ENCODE measurements around the gene DPP6. TPM values are rescaled to one million over a fixed set of nuclear protein-coding genes. Genes with fewer than 3 reads are reported as not detected.

The DPP6 gene
- total RNA-seq, 1 donor from 2014 or later, result 1.4 TPM

DNA sequence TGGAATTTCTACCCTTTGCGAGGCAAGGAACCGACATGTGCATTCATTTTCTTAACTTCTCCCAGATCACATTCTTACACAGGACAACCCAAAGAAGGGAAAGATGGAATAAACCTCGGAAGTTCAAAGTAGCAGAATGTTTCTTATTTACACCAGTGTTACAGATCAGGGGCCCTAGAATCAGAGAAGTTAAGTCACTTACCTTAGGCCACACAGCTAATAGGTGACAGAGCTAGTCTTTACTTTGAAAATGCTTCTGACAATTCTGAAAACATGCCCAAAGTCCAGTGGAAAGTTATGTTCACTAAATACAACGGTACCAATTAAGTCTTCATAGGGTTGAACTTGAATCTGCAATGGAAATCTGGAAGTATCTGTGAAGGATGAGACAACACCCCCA is 437.7 kb downstream of the DPP6 start:
- H3K9me3 Mint-ChIP-seq (ENCODE audit: unreplicated experiment), result no peaks in the 10 kb centered on the region
- H3K36me3 Mint-ChIP-seq (ENCODE audit: low read depth, unreplicated experiment), result no peaks in the 10 kb centered on the region
- H3K27ac Mint-ChIP-seq (ENCODE audit: unreplicated experiment), result no peak overlapping the region
- H3K4me3 Mint-ChIP-seq (ENCODE audit: unreplicated experiment), result no peak overlapping the region
- H3K4me1 Mint-ChIP-seq (ENCODE audit: unreplicated experiment), result no peaks in the 10 kb centered on the region
- no peak for DNase-seq (ENCODE audit: low spot score)
- no peak for TF ChIP-seq CTCF (IDR thresholded peaks at IDR 0.05; ENCODE audit: unreplicated experiment)
- H3K27me3 Mint-ChIP-seq (ENCODE audit: unreplicated experiment), result peaks cover 2% of the 10 kb centered on the region

DNA sequence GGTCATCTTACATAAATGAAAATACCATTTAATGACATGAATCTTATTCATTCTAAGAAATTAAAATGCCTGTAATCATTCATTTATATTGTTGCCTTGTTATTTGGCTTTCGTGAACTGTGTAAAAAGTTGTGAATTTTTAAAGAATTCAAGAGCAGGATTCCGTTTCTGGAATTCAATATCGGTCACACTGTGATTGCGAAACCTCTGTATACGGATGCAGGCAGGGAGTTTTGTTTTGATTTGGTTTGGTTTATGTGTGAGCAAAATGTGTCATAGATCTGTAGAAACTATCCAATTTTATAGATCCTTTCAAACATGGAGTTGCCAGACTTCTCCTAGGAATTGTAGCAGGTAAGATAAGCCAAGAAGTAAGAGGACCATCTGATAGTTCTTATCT is 441.4 kb downstream of the DPP6 start:
- Mint-ChIP-seq H3K9me3 (ENCODE audit: unreplicated experiment) (no peaks in the 10 kb centered on the region), H3K4me1 (ENCODE audit: unreplicated experiment) (peaks cover 2% of the 10 kb centered on the region), H3K4me3 (ENCODE audit: unreplicated experiment) (no peak overlapping the region), H3K27ac (ENCODE audit: unreplicated experiment) (no peak overlapping the region), H3K36me3 (ENCODE audit: low read depth, unreplicated experiment) (no peaks in the 10 kb centered on the region), H3K27me3 (ENCODE audit: unreplicated experiment) (peaks cover 2% of the 10 kb centered on the region)
- no peak for DNase-seq (ENCODE audit: low spot score)
- no peak for TF ChIP-seq CTCF (IDR thresholded peaks at IDR 0.05; ENCODE audit: unreplicated experiment)

DNA sequence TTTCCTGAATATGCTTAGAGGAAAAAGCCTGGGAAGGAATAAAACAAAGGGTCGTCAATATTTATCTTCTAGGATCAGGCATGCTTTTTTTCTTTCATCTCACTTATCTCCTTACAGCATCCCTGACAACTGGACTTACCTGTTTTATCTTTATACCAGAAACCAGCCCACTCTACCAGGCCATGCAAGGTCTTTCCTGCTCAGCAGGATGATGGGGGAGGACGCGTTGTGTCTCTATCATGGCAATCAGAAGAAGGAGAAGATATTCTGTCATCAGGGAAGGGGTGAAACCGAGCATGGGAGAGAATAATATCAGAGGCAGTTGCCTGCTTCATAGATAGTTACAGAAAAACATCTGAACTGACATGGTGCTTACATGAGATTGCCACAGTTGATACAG is 445.6 kb downstream of the DPP6 start:
- H3K27ac Mint-ChIP-seq (ENCODE audit: unreplicated experiment), result no peak overlapping the region
- H3K9me3 Mint-ChIP-seq (ENCODE audit: unreplicated experiment), result peaks cover 5% of the 10 kb centered on the region
- peaks cover 2% of the 10 kb centered on the region for H3K4me1 Mint-ChIP-seq (ENCODE audit: unreplicated experiment)
- no peaks in the 10 kb centered on the region for H3K27me3 Mint-ChIP-seq (ENCODE audit: unreplicated experiment)
- no peak for DNase-seq (ENCODE audit: low spot score)
- TF ChIP-seq CTCF (IDR thresholded peaks at IDR 0.05; ENCODE audit: unreplicated experiment), result no peak
- H3K4me3 Mint-ChIP-seq (ENCODE audit: unreplicated experiment), result no peak overlapping the region
- no peaks in the 10 kb centered on the region for H3K36me3 Mint-ChIP-seq (ENCODE audit: low read depth, unreplicated experiment)

- Mint-ChIP-seq H3K27ac (ENCODE audit: unreplicated experiment) (no peak overlapping the region), H3K4me1 (ENCODE audit: unreplicated experiment) (no peaks in the 10 kb centered on the region), H3K36me3 (ENCODE audit: low read depth, unreplicated experiment) (no peaks in the 10 kb centered on the region), H3K4me3 (ENCODE audit: unreplicated experiment) (no peak overlapping the region), H3K9me3 (ENCODE audit: unreplicated experiment) (peaks cover 5% of the 10 kb centered on the region), H3K27me3 (ENCODE audit: unreplicated experiment) (no peaks in the 10 kb centered on the region)
- TF ChIP-seq CTCF (IDR thresholded peaks at IDR 0.05; ENCODE audit: unreplicated experiment), result peak; percentile 86
- no peak for DNase-seq (ENCODE audit: low spot score)
Observed at GRCh38 chr7:154503962-154504550, 451.9 kb downstream of the DPP6 start.

DNA sequence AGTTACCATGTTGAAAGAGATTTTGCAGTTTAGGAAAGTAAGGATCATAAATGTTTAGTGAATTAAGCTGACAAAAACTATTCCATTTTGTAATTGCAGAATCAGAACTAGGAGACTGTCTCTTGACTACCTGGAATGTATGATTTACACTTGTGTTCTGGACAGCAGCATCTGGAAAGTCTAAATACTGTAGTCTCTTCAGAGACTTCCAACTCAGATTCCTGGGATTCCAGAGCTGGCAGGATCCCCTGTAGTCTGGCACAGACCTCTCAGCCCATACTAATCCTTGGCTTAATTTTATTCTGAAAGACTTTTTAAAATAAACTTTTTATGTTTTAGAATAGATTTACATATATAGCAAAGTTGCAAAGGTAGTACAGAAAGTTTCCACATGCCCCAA is 452.7 kb downstream of the DPP6 start:
- no peak for TF ChIP-seq CTCF (IDR thresholded peaks at IDR 0.05; ENCODE audit: unreplicated experiment)
- no peak for DNase-seq (ENCODE audit: low spot score)
- H3K4me1 Mint-ChIP-seq (ENCODE audit: unreplicated experiment), result no peaks in the 10 kb centered on the region
- no peaks in the 10 kb centered on the region for H3K36me3 Mint-ChIP-seq (ENCODE audit: low read depth, unreplicated experiment)
- H3K27me3 Mint-ChIP-seq (ENCODE audit: unreplicated experiment), result no peaks in the 10 kb centered on the region
- H3K4me3 Mint-ChIP-seq (ENCODE audit: unreplicated experiment), result no peak overlapping the region
- H3K27ac Mint-ChIP-seq (ENCODE audit: unreplicated experiment), result no peak overlapping the region
- H3K9me3 Mint-ChIP-seq (ENCODE audit: unreplicated experiment), result peaks cover 5% of the 10 kb centered on the region
